ENCODE results near the gene GABRG2. TPM values are rescaled to one million over a fixed set of nuclear protein-coding genes. Genes with fewer than 3 reads are reported as not detected.

Gene GABRG2
- total and polyA plus RNA-seq, 12 donors = not detected

DNA sequence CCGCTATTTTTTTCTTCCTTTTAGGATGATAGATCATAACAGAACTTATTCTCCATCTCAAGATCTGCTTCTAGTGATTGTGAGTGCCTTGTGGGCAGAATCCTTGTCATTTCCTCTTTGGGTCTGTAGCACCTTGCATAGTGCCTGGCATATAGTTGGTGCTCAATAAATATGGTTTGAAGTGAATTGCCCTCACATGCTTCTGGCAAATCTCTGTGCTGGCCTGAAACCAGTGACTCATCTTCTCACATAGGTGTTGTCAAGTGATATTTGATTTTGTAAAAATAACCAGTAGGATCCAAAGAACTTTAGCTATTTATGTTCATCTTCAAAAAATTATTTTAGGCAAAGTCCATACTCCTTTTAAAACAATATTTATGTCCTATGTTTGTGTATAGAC, 86.7 kb downstream of the GABRG2 start:
- DNase-seq (no peak), ATAC-seq (no peak)
- 87 to 94% methylated on average over 1 of the region's 1 CpG for WGBS, 2 donors

GRCh38 chr5:162160401-162160800, 92.8 kb downstream of the GABRG2 start:
- WGBS, 2 donors = 43 to 60% methylated on average over 2 of the region's 2 CpGs

More for the DNA sequence above, 86.7 kb downstream of the GABRG2 start:
- Histone ChIP-seq H3K4me3 (no peak overlapping the region), H3K27ac (no peak overlapping the region), H3K27me3 (no peaks in the 10 kb centered on the region), H3K4me1 (no peaks in the 10 kb centered on the region), H3K36me3 (no peaks in the 10 kb centered on the region), H3K9me3 (no peaks in the 10 kb centered on the region)
- TF ChIP-seq, protein P1, sequence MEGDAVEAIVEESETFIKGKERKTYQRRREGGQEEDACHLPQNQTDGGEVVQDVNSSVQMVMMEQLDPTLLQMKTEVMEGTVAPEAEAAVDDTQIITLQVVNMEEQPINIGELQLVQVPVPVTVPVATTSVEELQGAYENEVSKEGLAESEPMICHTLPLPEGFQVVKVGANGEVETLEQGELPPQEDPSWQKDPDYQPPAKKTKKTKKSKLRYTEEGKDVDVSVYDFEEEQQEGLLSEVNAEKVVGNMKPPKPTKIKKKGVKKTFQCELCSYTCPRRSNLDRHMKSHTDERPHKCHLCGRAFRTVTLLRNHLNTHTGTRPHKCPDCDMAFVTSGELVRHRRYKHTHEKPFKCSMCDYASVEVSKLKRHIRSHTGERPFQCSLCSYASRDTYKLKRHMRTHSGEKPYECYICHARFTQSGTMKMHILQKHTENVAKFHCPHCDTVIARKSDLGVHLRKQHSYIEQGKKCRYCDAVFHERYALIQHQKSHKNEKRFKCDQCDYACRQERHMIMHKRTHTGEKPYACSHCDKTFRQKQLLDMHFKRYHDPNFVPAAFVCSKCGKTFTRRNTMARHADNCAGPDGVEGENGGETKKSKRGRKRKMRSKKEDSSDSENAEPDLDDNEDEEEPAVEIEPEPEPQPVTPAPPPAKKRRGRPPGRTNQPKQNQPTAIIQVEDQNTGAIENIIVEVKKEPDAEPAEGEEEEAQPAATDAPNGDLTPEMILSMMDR (IDR thresholded peaks at IDR 0.05) = no peak
- intact Hi-C loops (cut with DNase I) = no loop called here

DNA sequence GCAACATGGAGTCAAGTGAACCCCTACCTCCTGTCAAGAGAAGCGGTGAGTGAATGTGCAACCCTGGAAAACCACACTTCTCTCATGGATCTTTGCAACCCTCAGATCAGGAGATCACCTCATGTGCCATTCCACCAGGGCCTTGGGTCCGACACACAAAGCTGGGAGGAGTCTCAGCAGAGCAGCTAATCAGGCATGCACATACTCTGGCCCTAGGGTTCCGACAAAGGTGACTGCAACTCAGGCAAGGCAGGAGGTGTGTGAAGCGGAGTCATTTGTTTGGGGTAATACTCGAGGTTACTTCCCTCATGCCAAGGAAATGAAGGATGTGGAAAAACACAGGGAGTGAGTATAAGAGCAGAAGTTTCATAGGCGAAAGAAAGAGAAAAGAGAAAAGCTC, 96.1 kb downstream of the GABRG2 start:
- no peaks in the 10 kb centered on the region for H3K36me3 ChIP-seq
- DNase-seq (no peak), ATAC-seq (no peak)
- TF ChIP-seq, protein P1 (IDR thresholded peaks at IDR 0.05) = no peak
- H3K9me3 ChIP-seq = peaks cover 0 to 41% (median 0%) of the 10 kb centered on the region in 11 donors
- H3K4me1 ChIP-seq = no peaks in the 10 kb centered on the region
- no peak overlapping the region for H3K27ac ChIP-seq
- H3K27me3 ChIP-seq = no peaks in the 10 kb centered on the region
- intact Hi-C loops (cut with DNase I) = no loop called here
- H3K4me3 ChIP-seq = no peak overlapping the region
- 67 to 70% methylated on average over 6 of the region's 6 CpGs for WGBS, 2 donors

More at GRCh38 chr5:162160401-162160800, 92.8 kb downstream of the GABRG2 start:
- TF ChIP-seq, protein P1 (IDR thresholded peaks at IDR 0.05) = no peak
- no peak for ATAC-seq
- Histone ChIP-seq H3K9me3 (peaks cover 0 to 16% (median 0%) of the 10 kb centered on the region in 11 donors), H3K4me3 (no peak overlapping the region), H3K27ac (no peak overlapping the region), H3K4me1 (no peaks in the 10 kb centered on the region), H3K36me3 (no peaks in the 10 kb centered on the region), H3K27me3 (no peaks in the 10 kb centered on the region)
- no peak for DNase-seq
- intact Hi-C loops (cut with DNase I) = no loop called here

DNA sequence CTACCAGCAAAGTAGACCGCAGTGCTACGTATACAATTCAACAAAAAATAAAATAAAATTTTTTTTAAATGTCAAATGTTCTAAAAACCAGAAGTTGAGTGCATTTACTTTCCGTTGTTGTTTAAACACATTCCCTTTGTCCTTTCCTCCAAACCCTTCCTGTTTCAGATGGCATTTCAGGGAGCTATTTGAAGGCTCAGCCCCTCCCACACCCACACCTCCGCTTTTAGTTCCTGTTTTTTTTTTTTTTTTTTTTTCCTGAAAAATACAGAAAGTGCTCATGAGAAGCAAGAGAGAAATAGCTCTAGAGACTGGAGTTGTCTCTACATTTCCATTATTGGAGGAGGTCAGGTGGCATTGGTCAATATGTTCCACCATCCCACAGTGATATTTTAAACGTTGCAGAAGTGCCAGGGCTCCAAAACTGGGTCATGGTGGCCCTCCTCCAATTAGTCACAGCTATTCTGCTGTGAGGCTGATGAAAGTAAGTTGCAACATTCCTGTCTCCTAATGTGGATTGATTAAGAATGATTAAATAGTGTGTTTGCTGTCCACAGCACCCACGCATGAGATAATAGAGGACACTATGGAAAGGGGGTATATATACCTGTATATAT, 106.9 kb downstream of the GABRG2 start:
- no peak for DNase-seq
- WGBS, 2 donors = 65 to 69% methylated on average over 6 of the region's 6 CpGs
- no peaks in the 10 kb centered on the region for H3K4me1 ChIP-seq

More for the DNA sequence above, 106.9 kb downstream of the GABRG2 start:
- ATAC-seq = no peak
- no peaks in the 10 kb centered on the region for H3K36me3 ChIP-seq
- TF ChIP-seq, protein P1 (IDR thresholded peaks at IDR 0.05) = no peak
- no peak overlapping the region for H3K27ac ChIP-seq
- H3K27me3 ChIP-seq = no peaks in the 10 kb centered on the region
- H3K4me3 ChIP-seq = no peak overlapping the region
- H3K9me3 ChIP-seq = peaks cover 0 to 6% (median 0%) of the 10 kb centered on the region in 11 donors
- intact Hi-C loops (cut with DNase I) = no loop called here
